HG02870 (cell line): ENCODE measurements around the gene ZNF253.
A peak's percentile ranks its signal among the peaks of the same experiment; 100 is the strongest.
"Not testable (repeated sequence)": the region's sequence is repeated elsewhere in the genome, so short reads cannot be mapped to it uniquely, and the experiment has no call there.

Source experiments
- ATAC-seq: cut with Tn5 transposase; IDR thresholded peaks from one replicate; pipeline ENCODE4 v1.9.1; 2021; ENCODE audit warnings: mild to moderate bottlenecking, moderate library complexity; ENCODE audit not compliant: unreplicated experiment

Gene ZNF253

GRCh38 chr19:19865750-19866610 is at the start of gene ZNF253:
Gene ZNF253, plus strand, starts transcription at chr19:19865882. Its CDS starts 115 bp downstream, at chr19:19865997.
- ATAC-seq: peak; percentile 91

- ATAC-seq: no peak
Observed at GRCh38 chr19:19816679-19817078, 49.0 kb upstream of the ZNF253 start.

GRCh38 chr19:19817357-19817756 is 48.3 kb upstream of the ZNF253 start:
- no peak for ATAC-seq

- ATAC-seq: no peak
Observed at GRCh38 chr19:19820774-19821320, 44.8 kb upstream of the ZNF253 start.

GRCh38 chr19:19821366-19821951 is 44.2 kb upstream of the ZNF253 start, which contains the start of gene ZNF506:
Gene ZNF506, minus strand, starts transcription at chr19:19821750. Its CDS starts 147 bp downstream, at chr19:19821603.
- peak; percentile 81 for ATAC-seq

GRCh38 chr19:19821976-19822375 is 43.7 kb upstream of the ZNF253 start:
- not testable (repeated sequence) for ATAC-seq

- no peak for ATAC-seq
Observed at GRCh38 chr19:19823916-19824315, 41.8 kb upstream of the ZNF253 start.

- ATAC-seq: no peak
Observed at GRCh38 chr19:19826875-19827274, 38.8 kb upstream of the ZNF253 start.

- no peak for ATAC-seq
Observed at GRCh38 chr19:19835560-19836038, 30.1 kb upstream of the ZNF253 start.

- ATAC-seq: no peak
Observed at GRCh38 chr19:19847781-19848180, 17.9 kb upstream of the ZNF253 start.

GRCh38 chr19:19849056-19849455 is 16.6 kb upstream of the ZNF253 start:
- ATAC-seq: no peak

- not testable (repeated sequence) for ATAC-seq
Observed at GRCh38 chr19:19851740-19852139, 13.9 kb upstream of the ZNF253 start.

GRCh38 chr19:19858751-19859150 is 6.9 kb upstream of the ZNF253 start:
- no peak for ATAC-seq

- no peak for ATAC-seq
Observed at GRCh38 chr19:19860756-19861390, 4.8 kb upstream of the ZNF253 start.

- ATAC-seq: no peak
Observed at GRCh38 chr19:19866611-19867248, 1.0 kb downstream of the ZNF253 start.

GRCh38 chr19:19870086-19870485 is 4.4 kb downstream of the ZNF253 start:
- ATAC-seq: not testable (repeated sequence)

GRCh38 chr19:19871932-19872331 is 6.2 kb downstream of the ZNF253 start:
- ATAC-seq: no peak

- no peak for ATAC-seq
Observed at GRCh38 chr19:19873381-19873780, 7.7 kb downstream of the ZNF253 start.

- ATAC-seq: no peak
Observed at GRCh38 chr19:19877724-19878123, 12.0 kb downstream of the ZNF253 start.

- no peak for ATAC-seq
Observed at GRCh38 chr19:19884583-19884982, 18.9 kb downstream of the ZNF253 start.
